ENCODE measurements around the gene SF1. TPM values are rescaled to one million over a fixed set of nuclear protein-coding genes. Genes with fewer than 3 reads are reported as not detected.

Gene SF1
- total RNA-seq, 2 donors from 2014 or later: 196 to 213 TPM

DNA sequence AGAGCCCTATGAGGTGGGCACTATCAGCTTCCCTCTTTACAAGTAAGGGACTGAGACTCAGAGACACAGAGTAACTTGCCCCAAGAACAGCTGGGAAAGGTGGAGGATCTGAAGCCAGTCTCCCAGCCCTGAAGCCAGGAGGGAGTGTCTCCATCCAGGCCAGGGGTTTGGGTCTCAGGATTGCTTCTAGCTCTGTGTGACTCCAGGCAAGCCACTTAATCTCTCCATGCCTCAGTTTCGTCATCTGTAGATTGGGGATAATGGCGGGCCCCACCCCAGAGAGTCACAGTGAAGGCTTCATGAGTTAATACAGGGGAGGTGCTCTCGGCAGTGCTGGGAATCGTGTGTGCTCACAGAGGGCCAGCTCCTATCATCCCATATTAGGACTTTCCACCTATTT is 14.1 kb upstream of the SF1 start:
- DNase-seq (ENCODE audit: low spot score): no peak
- Histone ChIP-seq H3K27ac (no peak overlapping the region), H3K27me3 (no peaks in the 10 kb centered on the region), H3K4me3 (no peak overlapping the region), H3K36me3 (peaks cover 41% of the 10 kb centered on the region), H3K4me1 (no peaks in the 10 kb centered on the region), H3K9me3 (no peaks in the 10 kb centered on the region)
- TF ChIP-seq, protein P1, sequence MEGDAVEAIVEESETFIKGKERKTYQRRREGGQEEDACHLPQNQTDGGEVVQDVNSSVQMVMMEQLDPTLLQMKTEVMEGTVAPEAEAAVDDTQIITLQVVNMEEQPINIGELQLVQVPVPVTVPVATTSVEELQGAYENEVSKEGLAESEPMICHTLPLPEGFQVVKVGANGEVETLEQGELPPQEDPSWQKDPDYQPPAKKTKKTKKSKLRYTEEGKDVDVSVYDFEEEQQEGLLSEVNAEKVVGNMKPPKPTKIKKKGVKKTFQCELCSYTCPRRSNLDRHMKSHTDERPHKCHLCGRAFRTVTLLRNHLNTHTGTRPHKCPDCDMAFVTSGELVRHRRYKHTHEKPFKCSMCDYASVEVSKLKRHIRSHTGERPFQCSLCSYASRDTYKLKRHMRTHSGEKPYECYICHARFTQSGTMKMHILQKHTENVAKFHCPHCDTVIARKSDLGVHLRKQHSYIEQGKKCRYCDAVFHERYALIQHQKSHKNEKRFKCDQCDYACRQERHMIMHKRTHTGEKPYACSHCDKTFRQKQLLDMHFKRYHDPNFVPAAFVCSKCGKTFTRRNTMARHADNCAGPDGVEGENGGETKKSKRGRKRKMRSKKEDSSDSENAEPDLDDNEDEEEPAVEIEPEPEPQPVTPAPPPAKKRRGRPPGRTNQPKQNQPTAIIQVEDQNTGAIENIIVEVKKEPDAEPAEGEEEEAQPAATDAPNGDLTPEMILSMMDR (IDR thresholded peaks at IDR 0.05): no peak

DNA sequence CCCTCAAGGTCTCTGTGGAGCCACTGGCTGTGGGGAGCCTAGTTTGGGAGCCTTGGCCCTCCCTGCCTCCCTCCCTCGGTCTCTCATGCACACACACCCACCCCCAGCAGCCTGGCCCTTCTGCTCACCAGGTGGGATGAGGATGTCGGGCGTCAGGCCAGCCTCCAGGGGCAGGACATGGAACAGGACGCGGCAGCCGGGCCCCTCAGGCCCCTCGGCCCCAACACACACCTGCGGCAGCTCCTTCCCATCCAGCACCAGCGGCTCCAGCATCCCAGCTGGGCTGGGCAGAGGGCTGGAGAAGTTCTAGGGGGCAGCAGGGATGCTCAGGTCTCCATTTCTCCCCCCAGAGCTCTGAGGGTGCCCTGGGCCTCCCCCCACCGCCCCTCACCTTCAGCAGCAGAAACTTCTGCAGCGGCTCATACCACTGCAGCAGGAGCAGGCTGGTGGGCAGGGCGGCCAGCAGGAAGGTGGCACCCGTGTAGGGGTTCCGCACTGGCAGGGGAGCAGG is 13.5 kb upstream of the SF1 start:
- DNase-seq (ENCODE audit: low spot score): no peak
- H3K4me3 ChIP-seq: no peak overlapping the region
- H3K36me3 ChIP-seq: peaks cover 35% of the 10 kb centered on the region
- no peaks in the 10 kb centered on the region for H3K4me1 ChIP-seq
- H3K27me3 ChIP-seq: no peaks in the 10 kb centered on the region
- TF ChIP-seq, protein P1 (IDR thresholded peaks at IDR 0.05): no peak
- no peaks in the 10 kb centered on the region for H3K9me3 ChIP-seq
- no peak overlapping the region for H3K27ac ChIP-seq

DNA sequence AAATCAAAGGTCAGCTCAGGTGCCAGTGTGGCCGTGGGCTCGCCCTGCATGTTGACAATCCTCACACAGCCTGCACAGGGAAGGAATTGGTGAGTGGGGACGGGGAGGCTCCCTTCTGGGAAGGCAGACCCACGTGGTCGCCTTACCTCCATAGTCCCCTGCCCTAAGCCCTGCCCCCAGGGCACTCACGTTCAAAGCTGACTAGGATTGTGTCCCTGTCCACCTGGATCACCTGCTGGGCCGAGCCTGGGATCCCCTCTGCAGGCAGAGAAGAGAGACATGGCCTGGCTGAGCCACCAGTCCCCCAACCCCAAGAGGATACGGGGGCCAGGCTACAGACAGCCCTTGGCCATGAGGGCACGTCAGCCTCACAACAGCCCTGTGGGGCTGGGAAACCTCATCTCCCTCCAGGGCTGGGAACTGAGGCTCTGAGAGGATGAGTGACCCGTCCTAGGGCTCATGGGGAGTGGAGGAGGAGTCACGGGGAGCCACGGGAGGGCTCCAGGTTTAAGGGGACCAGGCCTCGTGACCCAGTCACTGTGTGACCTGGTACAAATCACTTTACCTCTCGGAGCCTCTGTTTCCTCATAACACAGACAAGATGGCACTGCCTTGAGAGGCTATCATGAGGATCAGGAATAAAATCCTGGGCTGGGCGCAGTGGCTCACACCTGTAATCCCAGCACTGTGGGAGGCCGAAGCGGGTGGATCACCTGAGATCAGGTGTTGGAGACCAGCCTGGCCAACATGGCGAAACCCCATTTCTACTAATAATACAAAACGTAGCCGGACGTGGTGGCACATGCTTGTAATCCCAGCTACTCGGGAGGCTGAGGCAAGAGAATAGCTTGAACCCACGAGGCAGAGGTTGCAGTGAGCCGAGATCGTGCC is 12.1 kb upstream of the SF1 start:
- Histone ChIP-seq H3K27me3 (no peaks in the 10 kb centered on the region), H3K27ac (no peak overlapping the region), H3K4me1 (no peaks in the 10 kb centered on the region), H3K4me3 (no peak overlapping the region), H3K36me3 (peaks cover 28% of the 10 kb centered on the region), H3K9me3 (no peaks in the 10 kb centered on the region)
- no peak for DNase-seq (ENCODE audit: low spot score)
- TF ChIP-seq, protein P1 (IDR thresholded peaks at IDR 0.05): no peak

DNA sequence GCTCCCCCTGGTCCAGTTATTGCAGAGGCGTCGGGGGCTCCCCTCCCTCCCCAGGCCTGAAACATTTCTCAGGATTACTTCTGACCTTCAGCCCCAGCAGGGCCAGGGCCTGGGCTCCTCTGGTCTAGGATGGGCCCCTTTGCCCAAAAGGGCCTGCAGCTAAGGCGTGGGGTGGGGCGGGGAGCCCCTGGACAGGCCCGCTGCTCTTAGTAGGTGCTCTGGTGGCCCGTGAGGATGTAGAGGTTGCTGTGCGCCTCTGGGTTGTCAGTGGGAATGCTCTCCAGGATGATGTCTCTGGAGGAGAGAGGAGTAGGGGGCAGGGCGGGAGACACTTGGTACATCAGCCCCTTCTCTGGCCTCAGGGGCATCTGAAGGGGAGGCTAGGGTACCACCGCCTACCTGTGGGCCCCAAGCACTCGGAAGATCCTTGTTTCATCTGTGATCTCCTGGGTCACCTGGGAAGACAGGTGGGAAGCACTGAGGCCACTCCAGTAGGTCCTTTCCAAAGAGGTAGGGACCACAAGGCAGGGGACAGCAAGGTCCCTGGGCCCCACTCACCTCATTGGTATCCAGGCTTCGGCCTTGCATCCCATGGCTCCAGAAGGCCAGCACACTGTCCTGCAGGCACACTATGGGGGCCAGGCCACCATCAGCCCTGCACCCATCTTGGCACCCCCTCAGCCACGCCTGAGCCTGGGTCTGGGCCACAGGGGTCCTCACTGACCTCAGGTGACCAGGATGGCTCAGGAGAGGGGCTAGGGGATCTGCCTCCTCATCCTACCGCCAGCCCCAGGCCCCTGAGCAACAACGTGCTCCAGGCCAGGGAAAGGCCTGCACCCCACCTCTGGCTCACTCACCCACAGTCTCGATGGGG is 11.2 kb upstream of the SF1 start:
- TF ChIP-seq, protein P1 (IDR thresholded peaks at IDR 0.05): no peak
- H3K27ac ChIP-seq: no peak overlapping the region
- DNase-seq (ENCODE audit: low spot score): no peak
- H3K36me3 ChIP-seq: peaks cover 28% of the 10 kb centered on the region
- no peak overlapping the region for H3K4me3 ChIP-seq
- H3K27me3 ChIP-seq: no peaks in the 10 kb centered on the region
- no peaks in the 10 kb centered on the region for H3K9me3 ChIP-seq
- no peaks in the 10 kb centered on the region for H3K4me1 ChIP-seq

DNA sequence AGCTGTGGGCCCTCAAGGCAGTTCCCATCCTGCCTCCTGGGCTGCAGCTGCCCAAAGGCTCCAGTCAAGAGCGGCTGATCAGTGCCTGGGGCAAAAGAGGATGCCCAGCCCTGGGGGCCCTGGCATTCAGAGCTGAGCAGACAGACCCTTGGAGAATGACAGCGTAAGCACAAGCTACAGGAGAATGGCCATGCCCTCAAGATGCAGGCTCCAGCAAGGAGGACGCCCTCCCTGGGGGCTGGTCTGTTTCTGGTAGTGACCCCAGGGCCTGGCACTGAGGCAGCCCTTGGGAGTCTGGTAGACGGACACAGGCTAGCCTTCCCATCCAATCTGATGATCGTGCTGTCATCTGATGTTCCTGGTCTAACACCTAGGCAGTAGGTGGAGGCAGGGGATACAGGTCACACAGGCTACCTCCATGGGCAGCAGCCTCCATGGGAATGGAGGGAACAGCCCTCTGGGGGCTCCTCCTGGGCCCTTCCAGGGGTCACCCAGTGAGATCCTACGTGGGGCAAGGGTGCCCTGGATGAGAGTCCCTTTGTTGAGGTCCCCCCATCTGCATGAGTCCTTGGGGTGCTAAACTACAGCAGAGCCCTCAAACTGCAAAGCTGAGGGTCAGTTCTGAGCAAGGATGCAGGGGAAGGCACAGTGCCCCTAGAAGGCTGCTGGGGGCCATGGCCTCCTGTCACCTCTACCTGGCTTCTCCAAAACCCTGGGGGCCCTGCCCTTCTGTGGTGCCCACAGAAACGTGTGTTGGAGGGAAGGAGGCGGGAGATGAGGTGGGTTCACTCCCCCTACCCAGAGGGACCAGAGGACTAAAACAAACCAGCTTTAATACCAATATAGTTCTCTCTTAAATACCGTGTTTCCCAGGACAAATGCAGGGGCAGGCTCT is 10.2 kb upstream of the SF1 start:
- Histone ChIP-seq H3K4me3 (no peak overlapping the region), H3K36me3 (peaks cover 28% of the 10 kb centered on the region), H3K27ac (no peak overlapping the region), H3K9me3 (no peaks in the 10 kb centered on the region), H3K27me3 (no peaks in the 10 kb centered on the region), H3K4me1 (no peaks in the 10 kb centered on the region)
- DNase-seq (ENCODE audit: low spot score): no peak
- TF ChIP-seq, protein P1 (IDR thresholded peaks at IDR 0.05): no peak
